BLaER1 (cell line): Measurements from ENCODE around the gene RTEL1.
"Not testable (repeated sequence)": the region's sequence is repeated elsewhere in the genome, so short reads cannot be mapped to it uniquely, and the experiment has no call there.

Experiments
- H3K27ac ChIP-seq: shearing (Covaris generic); formaldehyde crosslinking; 2 replicates; pipeline ENCODE4 v1.8.1; 2022
- H3K27me3 ChIP-seq: shearing (Covaris generic); formaldehyde crosslinking; 2 replicates; pipeline ENCODE4 v1.8.1; 2022
- H3K36me3 ChIP-seq: shearing (Covaris generic); formaldehyde crosslinking; 2 replicates; pipeline ENCODE4 v1.8.1; 2022
- H3K4me1 ChIP-seq: shearing (Covaris generic); formaldehyde crosslinking; 2 replicates; pipeline ENCODE4 v1.8.1; 2022
- H3K4me2 ChIP-seq: shearing (Covaris generic); formaldehyde crosslinking; 2 replicates; pipeline ENCODE4 v1.8.1; 2022
- H3K4me3 ChIP-seq: shearing (Covaris generic); formaldehyde crosslinking; 2 replicates; pipeline ENCODE4 v1.8.1; 2022
- H3K9ac ChIP-seq: shearing (Covaris generic); formaldehyde crosslinking; 2 replicates; pipeline ENCODE4 v1.8.1; 2022
- H3K9me3 ChIP-seq: shearing (Covaris generic); formaldehyde crosslinking; 2 replicates; pipeline ENCODE4 v1.8.1; 2022
- H4K20me1 ChIP-seq: shearing (Covaris generic); formaldehyde crosslinking; 2 replicates; pipeline ENCODE4 v1.8.1; 2022
- Cebpa-rat ChIP-seq: shearing (Covaris generic); IDR thresholded peaks from 2 replicates; pipeline ENCODE4 v1.8.1; 2022

RTEL1 gene

GRCh38 chr20:63664143-63664851, 6.2 kb downstream of the RTEL1 start:
- TF ChIP-seq Cebpa-rat, result no peak
- peaks cover 98% of the 10 kb centered on the region for H3K36me3 ChIP-seq
- no peaks in the 10 kb centered on the region for H4K20me1 ChIP-seq
- no peaks in the 10 kb centered on the region for H3K9me3 ChIP-seq
- H3K27ac ChIP-seq, result no peak overlapping the region
- peaks cover 12% of the 10 kb centered on the region for H3K4me1 ChIP-seq
- no peak overlapping the region for H3K4me2 ChIP-seq
- no peak overlapping the region for H3K4me3 ChIP-seq
- no peaks in the 10 kb centered on the region for H3K27me3 ChIP-seq
- H3K9ac ChIP-seq, result no peak overlapping the region

GRCh38 chr20:63664861-63665594, 6.9 kb downstream of the RTEL1 start:
- Histone ChIP-seq H3K4me1 (0 out of 2 replicates have a peak, but pooled peaks cover 6% of the 10 kb centered on the region), H3K9me3 (no peaks in the 10 kb centered on the region), H4K20me1 (no peaks in the 10 kb centered on the region), H3K4me2 (no peak overlapping the region), H3K9ac (no peak overlapping the region), H3K4me3 (no peak overlapping the region), H3K27ac (no peak overlapping the region), H3K36me3 (peaks cover 91% of the 10 kb centered on the region), H3K27me3 (no peaks in the 10 kb centered on the region)
- TF ChIP-seq Cebpa-rat, result no peak

DNA sequence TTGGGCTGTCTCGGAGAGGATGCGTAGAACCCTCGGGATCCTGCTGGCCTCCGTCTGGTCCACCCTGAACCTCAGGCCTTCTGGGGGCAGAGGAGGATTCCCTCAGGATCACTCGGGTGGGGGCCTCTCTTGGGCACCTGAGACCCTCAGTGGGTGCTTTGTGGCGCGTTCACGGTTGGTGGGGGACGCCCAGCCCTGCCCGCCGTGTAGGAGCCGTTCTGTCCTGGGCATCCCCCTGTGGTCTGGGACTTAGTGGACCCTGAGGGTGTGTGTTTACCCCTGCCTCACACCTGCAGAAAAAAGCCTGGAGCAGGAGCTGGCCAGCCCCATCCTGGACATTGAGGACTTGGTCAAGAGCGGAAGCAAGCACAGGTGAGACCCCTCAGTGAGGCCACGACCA, 7.6 kb downstream of the RTEL1 start:
- no peak overlapping the region for H3K9ac ChIP-seq
- no peak for TF ChIP-seq Cebpa-rat

GRCh38 chr20:63667858-63668257, 9.7 kb downstream of the RTEL1 start:
- Histone ChIP-seq H3K9ac (no peak overlapping the region), H3K4me3 (no peak overlapping the region), H3K9me3 (no peaks in the 10 kb centered on the region), H4K20me1 (no peaks in the 10 kb centered on the region), H3K4me1 (0 out of 2 replicates have a peak, but pooled peaks cover 6% of the 10 kb centered on the region), H3K36me3 (peaks cover 87% of the 10 kb centered on the region), H3K27me3 (no peaks in the 10 kb centered on the region), H3K27ac (no peak overlapping the region), H3K4me2 (no peak overlapping the region)
- TF ChIP-seq Cebpa-rat, result no peak

More for the DNA sequence above, 7.6 kb downstream of the RTEL1 start:
- 0 out of 2 replicates have a peak, but pooled peaks cover 6% of the 10 kb centered on the region for H3K4me1 ChIP-seq
- H3K36me3 ChIP-seq, result peaks cover 89% of the 10 kb centered on the region
- no peak overlapping the region for H3K4me3 ChIP-seq
- no peak overlapping the region for H3K4me2 ChIP-seq
- no peaks in the 10 kb centered on the region for H3K27me3 ChIP-seq
- no peaks in the 10 kb centered on the region for H3K9me3 ChIP-seq
- H3K27ac ChIP-seq, result no peak overlapping the region
- no peaks in the 10 kb centered on the region for H4K20me1 ChIP-seq

GRCh38 chr20:63668351-63668750, 10.2 kb downstream of the RTEL1 start:
- H3K4me1 ChIP-seq, result 0 out of 2 replicates have a peak, but pooled peaks cover 6% of the 10 kb centered on the region
- no peaks in the 10 kb centered on the region for H3K27me3 ChIP-seq
- no peak overlapping the region for H3K9ac ChIP-seq
- H3K9me3 ChIP-seq, result no peaks in the 10 kb centered on the region
- no peak overlapping the region for H3K4me3 ChIP-seq
- no peak overlapping the region for H3K27ac ChIP-seq
- TF ChIP-seq Cebpa-rat, result no peak
- H3K36me3 ChIP-seq, result peaks cover 87% of the 10 kb centered on the region
- no peak overlapping the region for H3K4me2 ChIP-seq
- H4K20me1 ChIP-seq, result no peaks in the 10 kb centered on the region

- peaks cover 86% of the 10 kb centered on the region for H3K36me3 ChIP-seq
- not testable (repeated sequence) for H3K27me3 ChIP-seq, H3K4me2 ChIP-seq
Measured at GRCh38 chr20:63671695-63672094, 13.6 kb downstream of the RTEL1 start.

GRCh38 chr20:63672666-63673065, 14.6 kb downstream of the RTEL1 start:
- H3K9me3 ChIP-seq, result no peaks in the 10 kb centered on the region
- H3K4me3 ChIP-seq, result no peak overlapping the region
- H4K20me1 ChIP-seq, result no peaks in the 10 kb centered on the region
- H3K27me3 ChIP-seq, result no peaks in the 10 kb centered on the region
- H3K4me2 ChIP-seq, result no peak overlapping the region
- no peaks in the 10 kb centered on the region for H3K4me1 ChIP-seq
- H3K9ac ChIP-seq, result no peak overlapping the region
- TF ChIP-seq Cebpa-rat, result no peak
- peaks cover 87% of the 10 kb centered on the region for H3K36me3 ChIP-seq
- H3K27ac ChIP-seq, result no peak overlapping the region

More at GRCh38 chr20:63671695-63672094, 13.6 kb downstream of the RTEL1 start:
- not testable (repeated sequence) for H3K27ac ChIP-seq, H3K4me1 ChIP-seq, H3K9me3 ChIP-seq, H4K20me1 ChIP-seq, H3K9ac ChIP-seq, H3K4me3 ChIP-seq

DNA sequence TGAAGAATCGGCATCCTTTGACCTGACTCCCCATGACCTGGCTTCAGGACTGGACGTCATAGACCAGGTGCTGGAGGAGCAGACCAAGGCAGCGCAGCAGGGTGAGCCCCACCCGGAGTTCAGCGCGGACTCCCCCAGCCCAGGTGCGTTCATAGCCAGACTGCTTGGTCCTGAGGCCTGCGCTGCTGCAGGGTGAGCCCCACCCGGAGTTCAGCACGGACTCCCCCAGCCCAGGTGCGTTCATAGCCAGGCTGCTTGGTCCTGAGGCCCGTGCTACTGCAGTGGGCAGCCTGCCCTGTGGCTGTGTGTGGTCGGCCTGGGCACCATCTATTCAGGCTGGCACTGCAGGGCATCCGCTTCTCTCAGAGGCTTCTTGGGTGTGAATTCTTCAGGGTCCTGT, 15.8 kb downstream of the RTEL1 start:
- no peaks in the 10 kb centered on the region for H3K4me1 ChIP-seq
- peaks cover 87% of the 10 kb centered on the region for H3K36me3 ChIP-seq
- H3K9ac ChIP-seq, result no peak overlapping the region
- no peak overlapping the region for H3K4me2 ChIP-seq
- H3K27me3 ChIP-seq, result no peaks in the 10 kb centered on the region
- H3K4me3 ChIP-seq, result no peak overlapping the region
- no peaks in the 10 kb centered on the region for H4K20me1 ChIP-seq
- no peak for TF ChIP-seq Cebpa-rat
- no peaks in the 10 kb centered on the region for H3K9me3 ChIP-seq
- H3K27ac ChIP-seq, result no peak overlapping the region

DNA sequence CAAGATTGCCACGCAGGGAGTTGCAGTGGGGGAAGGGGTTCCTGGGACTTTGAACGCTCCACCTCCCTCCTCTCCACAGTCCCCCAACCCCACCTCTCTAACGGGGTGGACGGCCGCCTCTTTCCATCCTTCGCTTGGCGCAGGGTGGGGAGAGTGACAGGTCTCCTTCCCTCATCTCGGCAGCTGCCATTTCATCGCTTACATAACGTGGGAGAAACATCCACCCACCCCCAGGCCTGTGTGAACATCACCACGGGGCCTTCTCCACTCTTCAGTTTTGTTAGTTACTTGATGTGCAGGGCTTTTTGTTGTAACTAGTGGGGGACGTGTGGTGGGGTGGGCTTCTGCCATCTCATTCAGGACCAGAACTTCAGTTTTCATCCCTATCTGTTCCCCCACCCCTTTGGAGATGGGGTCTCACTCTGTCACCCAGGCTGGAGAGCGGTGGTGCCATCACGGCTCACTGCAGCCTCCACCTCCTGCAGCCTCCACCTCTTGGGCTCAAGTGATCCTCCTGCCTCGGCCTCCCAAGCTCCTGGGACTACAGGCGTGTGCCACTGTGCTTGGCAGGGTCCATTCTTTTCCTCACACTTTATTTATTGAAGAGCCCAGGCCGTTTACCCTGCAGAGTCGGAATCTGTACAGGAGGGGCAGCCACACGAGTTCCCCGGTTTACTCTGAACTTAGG, 17.7 kb downstream of the RTEL1 start:
- H3K9ac ChIP-seq, result no peak overlapping the region
- no peaks in the 10 kb centered on the region for H3K27me3 ChIP-seq
- no peaks in the 10 kb centered on the region for H3K4me1 ChIP-seq
- TF ChIP-seq Cebpa-rat, result no peak
- H3K9me3 ChIP-seq, result no peaks in the 10 kb centered on the region
- H3K27ac ChIP-seq, result no peak overlapping the region
- no peaks in the 10 kb centered on the region; the same call in 1 of the 2 replicates for H4K20me1 ChIP-seq
- no peak overlapping the region for H3K4me3 ChIP-seq
- peaks cover 97% of the 10 kb centered on the region for H3K36me3 ChIP-seq
- no peak overlapping the region for H3K4me2 ChIP-seq

DNA sequence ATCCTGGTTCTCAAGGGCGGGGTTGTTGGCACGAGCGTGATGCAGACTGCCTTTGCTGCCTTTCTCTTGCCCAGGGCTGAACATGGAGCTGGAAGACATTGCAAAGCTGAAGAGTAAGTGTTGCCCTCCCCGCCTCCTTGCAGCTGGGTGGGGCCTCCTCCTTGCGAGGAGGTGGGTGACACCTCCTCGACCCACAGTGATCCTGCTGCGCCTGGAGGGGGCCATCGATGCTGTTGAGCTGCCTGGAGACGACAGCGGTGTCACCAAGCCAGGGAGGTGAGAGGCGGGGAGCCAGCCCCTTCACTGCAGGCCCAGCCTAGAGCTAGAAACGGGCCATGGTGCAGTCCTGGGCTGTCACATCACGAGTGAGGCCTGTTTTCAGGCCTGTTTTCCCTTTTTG, 20.0 kb downstream of the RTEL1 start:
- no peak overlapping the region for H3K9ac ChIP-seq
- H3K4me3 ChIP-seq, result no peak overlapping the region
- no peaks in the 10 kb centered on the region for H3K4me1 ChIP-seq
- H4K20me1 ChIP-seq, result no peaks in the 10 kb centered on the region; the same call in 1 of the 2 replicates
- no peaks in the 10 kb centered on the region for H3K9me3 ChIP-seq
- no peak overlapping the region for H3K4me2 ChIP-seq
- H3K27me3 ChIP-seq, result no peaks in the 10 kb centered on the region
- no peak for TF ChIP-seq Cebpa-rat
- no peak overlapping the region for H3K27ac ChIP-seq
- peaks cover 98% of the 10 kb centered on the region for H3K36me3 ChIP-seq
